GM18502 (cell line): ENCODE results near the gene MAN2B2.

ENCODE experiments used
- ATAC-seq: cut with Tn5 transposase; IDR thresholded peaks from one replicate; pipeline ENCODE4 v1.9.1; 2021; ENCODE audit warnings: mild to moderate bottlenecking; ENCODE audit not compliant: unreplicated experiment, poor library complexity

The MAN2B2 gene

DNA sequence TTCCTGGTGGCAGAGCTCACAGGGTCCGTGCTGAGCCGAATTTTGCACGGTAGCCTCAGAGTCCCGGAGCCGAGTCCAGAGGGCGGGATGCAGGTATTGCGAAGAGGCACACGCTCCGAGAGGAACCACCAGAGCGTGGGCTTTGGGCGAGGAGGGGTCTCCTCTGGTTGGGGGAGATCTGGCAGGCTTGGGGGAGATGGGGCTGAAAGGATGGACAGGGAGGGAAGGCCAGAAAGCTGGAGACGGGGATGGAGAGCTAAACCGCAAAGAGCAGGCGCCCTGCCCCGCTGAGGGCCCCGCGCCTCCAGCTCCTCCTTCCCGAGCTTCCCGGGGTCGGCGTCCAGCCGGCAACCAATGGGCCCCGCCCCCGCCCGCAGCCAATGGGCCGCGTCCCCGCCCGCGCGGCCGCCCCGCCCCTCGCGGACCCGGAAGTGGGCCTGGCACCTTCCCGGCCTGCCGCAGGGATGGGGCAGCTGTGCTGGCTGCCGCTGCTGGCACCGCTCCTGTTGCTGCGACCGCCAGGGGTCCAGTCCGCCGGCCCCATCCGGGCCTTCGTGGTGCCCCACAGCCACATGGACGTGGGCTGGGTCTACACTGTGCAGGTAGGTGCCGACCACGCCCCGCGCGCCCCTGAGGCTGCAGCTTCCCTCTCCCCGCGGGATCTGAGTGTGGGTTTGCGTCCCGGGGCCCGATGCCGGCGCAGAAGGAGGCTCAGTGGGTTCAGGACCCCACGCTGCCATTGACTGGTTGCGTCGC lies at the start of gene MAN2B2:
Gene MAN2B2 (plus strand): TSS at position 443 of the 756 bp plus-strand sequence. CDS start 22 bp downstream, at position 465.
- ATAC-seq, result peak; percentile 93

DNA sequence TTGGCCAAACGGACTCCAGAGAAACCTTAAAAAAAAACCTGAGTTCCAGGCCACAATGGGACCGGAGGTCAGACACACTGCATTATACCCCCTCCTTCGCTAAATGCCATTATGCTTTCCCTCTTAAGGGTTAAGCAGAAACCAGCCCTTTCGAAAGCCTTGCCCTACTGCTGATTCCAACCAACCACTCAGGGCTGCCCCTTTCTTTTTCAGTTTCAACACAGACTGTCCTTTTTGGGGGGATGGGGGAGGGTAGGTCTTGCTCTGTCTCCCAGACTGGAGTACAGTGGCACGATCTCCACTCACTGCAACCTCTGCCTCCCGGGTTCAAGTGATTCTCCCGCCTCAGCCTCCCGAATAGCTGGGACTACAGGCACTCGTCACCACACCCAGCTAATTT lies 49.5 kb upstream of the MAN2B2 start:
- no peak for ATAC-seq

DNA sequence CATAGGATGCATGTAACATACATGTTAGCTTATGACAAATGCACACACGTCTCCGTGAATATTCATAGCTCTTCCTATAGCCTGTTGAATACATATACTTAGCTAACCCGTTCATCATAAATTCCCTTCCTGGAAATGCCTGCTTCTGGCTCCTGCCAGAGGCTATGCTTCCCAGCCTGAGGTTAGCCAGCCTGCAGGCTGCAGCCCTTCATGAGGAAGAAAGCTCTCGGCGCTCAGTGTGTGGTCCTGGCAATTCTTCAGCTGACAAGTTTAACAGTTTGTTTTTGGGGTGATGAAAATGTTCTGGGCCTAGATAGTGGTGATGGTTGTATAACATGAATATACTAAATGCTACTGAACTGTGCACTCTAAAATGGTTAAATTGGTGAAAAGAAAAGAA lies 48.8 kb upstream of the MAN2B2 start:
- no peak for ATAC-seq

GRCh38 chr4:6526671-6527091 lies 48.3 kb upstream of the MAN2B2 start:
- no peak for ATAC-seq

GRCh38 chr4:6527259-6527658 lies 47.7 kb upstream of the MAN2B2 start:
- ATAC-seq, result no peak

DNA sequence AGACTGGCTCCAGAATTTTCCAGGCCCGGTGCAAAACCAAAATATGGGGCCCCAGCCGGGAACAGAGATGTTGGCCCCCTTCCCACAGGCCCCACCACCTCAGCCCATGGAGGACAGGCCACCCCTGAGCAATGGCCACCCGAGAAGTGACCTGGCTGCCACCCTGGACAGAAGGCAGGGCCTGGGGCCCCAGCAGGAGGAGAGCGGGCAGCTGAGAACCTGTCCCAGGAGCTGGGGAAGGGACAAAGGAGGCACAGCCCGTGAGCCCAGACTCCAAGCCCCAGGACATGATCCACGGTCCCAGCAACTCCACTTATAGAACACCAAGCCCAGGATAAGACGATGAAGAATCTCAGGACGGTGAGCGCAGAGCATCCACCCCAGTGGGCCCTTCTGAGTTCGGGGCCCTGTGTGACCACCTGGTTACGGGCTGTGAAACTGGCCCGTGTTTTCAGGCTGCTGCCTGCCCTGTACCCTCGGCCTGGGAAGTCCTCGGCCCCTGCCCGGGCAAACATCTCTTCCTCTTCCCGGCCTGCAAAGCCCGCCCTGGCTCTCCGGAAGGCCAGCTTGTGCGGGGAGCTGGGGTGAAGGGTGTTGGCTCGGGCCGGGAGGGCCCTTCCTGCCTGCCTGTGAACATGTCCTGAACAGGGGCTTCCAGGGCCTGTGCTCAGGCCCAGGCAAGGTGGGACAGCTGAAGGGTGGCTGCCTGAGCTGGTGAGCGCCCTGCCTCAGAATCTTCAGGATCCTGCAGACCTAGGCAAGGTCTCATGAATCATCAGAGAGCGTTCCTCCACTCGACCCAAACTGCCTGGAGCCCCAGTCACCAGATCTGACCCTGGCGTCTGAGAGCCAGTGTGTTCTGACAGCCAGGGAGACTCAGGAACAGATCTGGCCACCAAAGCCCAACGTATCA lies 47.0 kb upstream of the MAN2B2 start:
- no peak for ATAC-seq

- ATAC-seq, result no peak
Observed at GRCh38 chr4:6529021-6529420, 46.0 kb upstream of the MAN2B2 start.

- no peak for ATAC-seq
Observed at GRCh38 chr4:6530301-6530700, 44.7 kb upstream of the MAN2B2 start.

DNA sequence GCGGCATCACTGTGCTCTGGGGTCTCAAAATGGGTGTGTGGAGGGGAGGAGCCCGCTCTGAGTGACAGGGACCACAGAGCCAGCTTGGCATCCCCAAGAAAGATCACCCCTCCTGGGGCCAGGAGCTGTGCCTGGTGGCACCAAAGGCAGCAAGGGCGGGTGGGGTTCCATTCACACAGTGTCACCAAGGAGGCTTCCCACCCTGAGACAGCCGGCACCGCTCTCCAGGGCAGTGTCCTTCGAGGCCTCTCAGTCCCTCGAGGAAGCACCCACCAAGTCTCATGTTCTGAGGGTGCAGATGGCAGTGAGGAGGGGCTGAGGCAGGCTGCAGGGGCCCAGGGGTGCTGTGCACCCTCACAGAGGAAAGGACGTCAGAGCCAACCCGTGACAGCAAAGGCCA lies 44.0 kb upstream of the MAN2B2 start:
- no peak for ATAC-seq

DNA sequence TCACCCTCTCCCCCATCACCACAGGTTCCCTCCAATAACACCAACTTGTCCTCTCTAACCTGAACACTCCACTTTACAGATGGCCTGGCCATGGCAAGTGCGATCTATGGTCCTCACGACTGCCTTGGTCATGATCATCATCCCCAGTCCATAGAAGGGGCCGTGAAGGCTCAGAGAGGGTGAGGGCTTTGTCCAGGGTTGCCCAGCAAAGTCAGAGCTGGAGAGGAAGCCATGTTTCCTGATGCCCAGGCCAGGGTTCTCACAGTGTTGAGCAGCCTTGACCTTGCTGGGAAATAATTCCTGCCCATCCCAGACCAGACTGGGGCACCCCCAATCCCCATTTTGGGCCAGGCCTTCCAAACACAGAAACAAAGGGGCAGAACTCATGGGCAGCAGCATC lies 42.9 kb upstream of the MAN2B2 start:
- ATAC-seq, result no peak

- ATAC-seq, result no peak
Observed at GRCh38 chr4:6532658-6533057, 42.3 kb upstream of the MAN2B2 start.

DNA sequence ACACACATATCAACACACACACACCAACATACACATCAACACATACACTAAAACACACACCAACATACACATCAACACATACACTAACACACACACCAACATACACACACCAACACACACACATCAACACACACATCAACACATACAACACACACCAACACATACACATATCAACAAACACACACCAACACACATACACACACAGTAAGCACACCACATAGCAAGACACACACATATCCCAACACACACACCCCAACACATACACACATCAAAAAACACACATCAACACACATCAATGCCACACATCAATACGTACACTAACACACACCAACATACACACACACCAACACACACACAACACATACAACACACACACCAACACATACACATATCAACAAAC lies 40.9 kb upstream of the MAN2B2 start:
- ATAC-seq, result no peak

GRCh38 chr4:6534618-6535328 lies 40.2 kb upstream of the MAN2B2 start:
- ATAC-seq, result no peak

- ATAC-seq, result no peak
Observed at GRCh38 chr4:6535329-6535692, 39.7 kb upstream of the MAN2B2 start.

- no peak for ATAC-seq
Observed at GRCh38 chr4:6535706-6536105, 39.3 kb upstream of the MAN2B2 start.

DNA sequence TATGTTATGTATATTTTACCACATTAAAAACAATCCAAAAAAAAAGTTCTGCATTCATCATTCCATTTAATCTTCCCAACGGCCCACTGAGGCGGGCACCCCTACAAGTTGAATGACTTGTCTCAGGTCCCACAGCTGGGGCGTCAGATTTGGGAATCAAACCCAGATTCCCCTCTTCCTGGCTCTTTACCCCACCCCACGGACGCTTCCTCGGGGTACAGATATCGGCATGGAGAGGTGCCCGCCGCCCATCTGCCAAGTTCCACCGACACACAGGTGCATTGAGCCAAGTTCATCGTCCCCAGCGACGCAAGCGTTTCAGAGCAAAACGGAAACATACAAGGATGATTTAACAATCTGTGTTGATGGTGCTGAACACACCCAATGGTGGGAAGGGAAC lies 36.9 kb upstream of the MAN2B2 start:
- no peak for ATAC-seq

DNA sequence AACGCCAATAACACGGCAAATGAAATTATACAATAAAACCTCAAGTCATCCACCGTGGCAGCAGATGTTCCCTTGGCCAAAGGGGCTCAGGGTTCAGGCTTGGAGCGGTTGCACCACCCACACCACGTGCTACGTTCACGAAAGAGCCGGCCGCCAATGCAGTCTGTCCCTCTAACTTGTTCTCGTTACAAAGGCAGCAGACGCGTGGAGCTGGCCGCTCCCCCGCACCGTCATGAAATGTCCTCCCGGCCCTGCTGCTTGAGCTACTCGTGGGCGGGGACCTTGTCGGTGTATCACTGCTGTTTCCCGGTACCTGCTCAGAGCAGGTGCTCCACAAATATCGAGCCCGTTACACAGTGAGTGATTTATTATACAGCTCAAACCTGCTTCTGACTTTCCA lies 36.4 kb upstream of the MAN2B2 start:
- no peak for ATAC-seq

- no peak for ATAC-seq
Observed at GRCh38 chr4:6539009-6539764, 35.8 kb upstream of the MAN2B2 start.

DNA sequence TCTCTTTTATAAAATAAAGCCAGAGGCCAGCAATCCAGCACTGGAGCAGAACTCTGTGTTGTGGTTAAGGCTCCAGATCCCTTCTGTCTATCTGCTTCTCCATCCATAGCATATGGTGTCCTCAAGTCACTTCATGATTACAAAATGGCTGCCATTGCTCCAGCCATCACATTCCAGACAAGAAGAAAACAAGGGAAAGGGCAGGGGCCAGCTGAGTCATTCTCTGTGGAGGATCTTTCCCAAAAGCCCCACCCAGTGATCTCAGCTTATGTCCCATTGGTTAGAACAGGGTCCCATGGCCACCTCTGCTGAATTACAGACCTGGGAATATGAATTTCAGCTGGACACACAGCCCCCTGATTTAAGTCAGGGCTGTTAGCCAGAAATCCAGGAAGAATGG lies 34.1 kb upstream of the MAN2B2 start:
- no peak for ATAC-seq

- no peak for ATAC-seq
Observed at GRCh38 chr4:6541789-6542188, 33.2 kb upstream of the MAN2B2 start.
